Thyroid gland (tissue), 4 donors: ENCODE data around the gene SCGB1C2.

Source experiments
- CTCF ChIP-seq, 6 experiments: fragments of 200-600 bp in 3 of 6; fragments of 450-650 bp in 3 of 6; sonication (generic) in 3 of 6; IDR thresholded peaks; one replicate each; pipeline ENCODE4 v1.5.1; 2016 to 2019; ENCODE audit warnings: antibody characterized with exemption in 6 of 6, mild to moderate bottlenecking in 2 of 6, inconsistent platforms in 1 of 6, moderate library complexity in 1 of 6
- POLR2A ChIP-seq, 2 donors: fragments of 450-650 bp; IDR thresholded peaks; one replicate each; pipeline ENCODE4 v1.6.1; 2017; ENCODE audit warnings: antibody characterized with exemption in 2 of 2, mild to moderate bottlenecking in 2 of 2, moderate library complexity in 1 of 2

- TF ChIP-seq CTCF (IDR thresholded peaks at IDR 0.05) (no peak), POLR2A (IDR thresholded peaks at IDR 0.05) (no peak)
Observed at GRCh38 chr17:182050-182751, 44.8 kb downstream of the SCGB1C2 start.
